Epithelial cell of esophagus (primary cell): Measurements from ENCODE around the gene PIK3CA.
"Not testable (repeated sequence)": the region's sequence is repeated elsewhere in the genome, so short reads cannot be mapped to it uniquely, and the experiment has no call there.

ENCODE experiments used
- DNase-seq: peaks from one replicate; pipeline ENCODE4 v3.0.0; 2010; ENCODE audit warnings: low read depth
- H3K4me3 ChIP-seq: 2 replicates; pipeline ENCODE4 v1.5.1; 2011; ENCODE audit warnings: mild to moderate bottlenecking, low read length, control low read depth
- TF ChIP-seq, protein P1 (sequence below): IDR thresholded peaks from 2 replicates; pipeline ENCODE4 v1.5.1; 2011; ENCODE audit warnings: low read depth, mild to moderate bottlenecking, low read length, control low read depth, inconsistent platforms; ENCODE audit not compliant: insufficient read depth; ENCODE audit errors: missing control alignments

Gene PIK3CA

GRCh38 chr3:179227349-179227748 is 79.2 kb downstream of the PIK3CA start:
- TF ChIP-seq, protein P1, sequence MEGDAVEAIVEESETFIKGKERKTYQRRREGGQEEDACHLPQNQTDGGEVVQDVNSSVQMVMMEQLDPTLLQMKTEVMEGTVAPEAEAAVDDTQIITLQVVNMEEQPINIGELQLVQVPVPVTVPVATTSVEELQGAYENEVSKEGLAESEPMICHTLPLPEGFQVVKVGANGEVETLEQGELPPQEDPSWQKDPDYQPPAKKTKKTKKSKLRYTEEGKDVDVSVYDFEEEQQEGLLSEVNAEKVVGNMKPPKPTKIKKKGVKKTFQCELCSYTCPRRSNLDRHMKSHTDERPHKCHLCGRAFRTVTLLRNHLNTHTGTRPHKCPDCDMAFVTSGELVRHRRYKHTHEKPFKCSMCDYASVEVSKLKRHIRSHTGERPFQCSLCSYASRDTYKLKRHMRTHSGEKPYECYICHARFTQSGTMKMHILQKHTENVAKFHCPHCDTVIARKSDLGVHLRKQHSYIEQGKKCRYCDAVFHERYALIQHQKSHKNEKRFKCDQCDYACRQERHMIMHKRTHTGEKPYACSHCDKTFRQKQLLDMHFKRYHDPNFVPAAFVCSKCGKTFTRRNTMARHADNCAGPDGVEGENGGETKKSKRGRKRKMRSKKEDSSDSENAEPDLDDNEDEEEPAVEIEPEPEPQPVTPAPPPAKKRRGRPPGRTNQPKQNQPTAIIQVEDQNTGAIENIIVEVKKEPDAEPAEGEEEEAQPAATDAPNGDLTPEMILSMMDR: no peak
- H3K4me3 ChIP-seq: no peak overlapping the region
- peak; percentile 66 for DNase-seq

- TF ChIP-seq, protein P1: no peak
- no peak overlapping the region for H3K4me3 ChIP-seq
- DNase-seq: no peak
Measured at GRCh38 chr3:179229177-179229576, 81.0 kb downstream of the PIK3CA start.

DNA sequence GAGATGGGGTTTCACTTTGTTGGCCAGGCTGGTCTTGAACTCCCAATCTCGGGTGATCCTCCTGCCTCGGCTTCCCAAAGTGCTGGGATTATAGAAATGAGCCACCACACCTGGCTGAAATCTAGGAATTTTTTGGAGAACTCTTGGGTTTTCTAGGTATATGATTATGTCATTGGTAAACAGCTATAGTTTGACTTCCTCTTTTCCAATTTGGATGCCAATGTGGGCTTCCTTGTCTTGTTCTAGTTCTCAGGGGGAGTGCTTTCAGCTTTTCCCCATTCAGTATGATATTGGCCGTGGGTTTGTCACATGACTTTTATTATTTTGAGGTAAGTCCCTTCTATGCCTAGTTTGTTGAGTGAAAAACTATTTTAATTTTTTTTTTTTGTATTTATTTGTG is 84.9 kb downstream of the PIK3CA start:
- no peak overlapping the region for H3K4me3 ChIP-seq
- TF ChIP-seq, protein P1: no peak
- no peak for DNase-seq

DNA sequence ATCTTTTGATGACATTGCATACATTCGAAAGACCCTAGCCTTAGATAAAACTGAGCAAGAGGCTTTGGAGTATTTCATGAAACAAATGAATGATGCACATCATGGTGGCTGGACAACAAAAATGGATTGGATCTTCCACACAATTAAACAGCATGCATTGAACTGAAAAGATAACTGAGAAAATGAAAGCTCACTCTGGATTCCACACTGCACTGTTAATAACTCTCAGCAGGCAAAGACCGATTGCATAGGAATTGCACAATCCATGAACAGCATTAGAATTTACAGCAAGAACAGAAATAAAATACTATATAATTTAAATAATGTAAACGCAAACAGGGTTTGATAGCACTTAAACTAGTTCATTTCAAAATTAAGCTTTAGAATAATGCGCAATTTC is 86.0 kb downstream of the PIK3CA start:
- DNase-seq: no peak
- no peak overlapping the region for H3K4me3 ChIP-seq
- TF ChIP-seq, protein P1: no peak

- H3K4me3 ChIP-seq: no peak overlapping the region
- TF ChIP-seq, protein P1: no peak
- DNase-seq: no peak
Measured at GRCh38 chr3:179236669-179237301, 88.6 kb downstream of the PIK3CA start.

- DNase-seq: not testable (repeated sequence)
Measured at GRCh38 chr3:179240299-179240698, 92.1 kb downstream of the PIK3CA start.

GRCh38 chr3:179242859-179243258 is 94.7 kb downstream of the PIK3CA start:
- not testable (repeated sequence) for DNase-seq, H3K4me3 ChIP-seq

More at GRCh38 chr3:179240299-179240698, 92.1 kb downstream of the PIK3CA start:
- not testable (repeated sequence) for H3K4me3 ChIP-seq

- no peak for DNase-seq
- H3K4me3 ChIP-seq: no peak overlapping the region
- TF ChIP-seq, protein P1: no peak
Measured at GRCh38 chr3:179244878-179245277, 96.7 kb downstream of the PIK3CA start.
